Measurements from ENCODE around the gene JUNB.

Gene JUNB

GRCh38 chr19:12788682-12789097 lies 2.6 kb upstream of the JUNB start (continued):
- TF ChIP-seq, protein P1, sequence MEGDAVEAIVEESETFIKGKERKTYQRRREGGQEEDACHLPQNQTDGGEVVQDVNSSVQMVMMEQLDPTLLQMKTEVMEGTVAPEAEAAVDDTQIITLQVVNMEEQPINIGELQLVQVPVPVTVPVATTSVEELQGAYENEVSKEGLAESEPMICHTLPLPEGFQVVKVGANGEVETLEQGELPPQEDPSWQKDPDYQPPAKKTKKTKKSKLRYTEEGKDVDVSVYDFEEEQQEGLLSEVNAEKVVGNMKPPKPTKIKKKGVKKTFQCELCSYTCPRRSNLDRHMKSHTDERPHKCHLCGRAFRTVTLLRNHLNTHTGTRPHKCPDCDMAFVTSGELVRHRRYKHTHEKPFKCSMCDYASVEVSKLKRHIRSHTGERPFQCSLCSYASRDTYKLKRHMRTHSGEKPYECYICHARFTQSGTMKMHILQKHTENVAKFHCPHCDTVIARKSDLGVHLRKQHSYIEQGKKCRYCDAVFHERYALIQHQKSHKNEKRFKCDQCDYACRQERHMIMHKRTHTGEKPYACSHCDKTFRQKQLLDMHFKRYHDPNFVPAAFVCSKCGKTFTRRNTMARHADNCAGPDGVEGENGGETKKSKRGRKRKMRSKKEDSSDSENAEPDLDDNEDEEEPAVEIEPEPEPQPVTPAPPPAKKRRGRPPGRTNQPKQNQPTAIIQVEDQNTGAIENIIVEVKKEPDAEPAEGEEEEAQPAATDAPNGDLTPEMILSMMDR (tag by site-specific recombination; IDR thresholded peaks at IDR 0.05), result peak; percentile 60; the same call in 1 of the 2 replicates
- TF ChIP-seq ZNF16 (tag by site-specific recombination; IDR thresholded peaks at IDR 0.05; ENCODE audit: low read depth) (no peak), GLIS2 (tag by site-specific recombination; IDR thresholded peaks at IDR 0.05) (peak; percentile 75), ZNF600 (tag by site-specific recombination; IDR thresholded peaks at IDR 0.05) (peak; percentile 86), ZFP3 (tag by site-specific recombination; IDR thresholded peaks at IDR 0.05; ENCODE audit: low read depth) (no peak), INSM2 (tag by site-specific recombination; IDR thresholded peaks at IDR 0.05) (0 out of 2 replicates have a peak, but pooled peaks have one; percentile 23), ZNF404 (tag by site-specific recombination; IDR thresholded peaks at IDR 0.05) (no peak), ZNF214 (tag by site-specific recombination; IDR thresholded peaks at IDR 0.05; ENCODE audit: borderline replicate concordance) (no peak), ZNF391 (tag by site-specific recombination; IDR thresholded peaks at IDR 0.05; ENCODE audit: borderline replicate concordance, low read depth) (peak; percentile 49; the same call in 1 of the 2 replicates), ZNF707 (tag by site-specific recombination; IDR thresholded peaks at IDR 0.05) (no peak), SCRT2 (tag by site-specific recombination; IDR thresholded peaks at IDR 0.05) (no peak), ZFHX2 (tag by site-specific recombination; conservative IDR thresholded peaks at IDR 0.05) (peak; percentile 88), ZNF10 (tag by site-specific recombination; IDR thresholded peaks at IDR 0.05) (no peak), ZBTB17 (tag by site-specific recombination; IDR thresholded peaks at IDR 0.05) (peak; percentile 42), KLF1 (tag by site-specific recombination; IDR thresholded peaks at IDR 0.05) (peak; percentile 67), ZNF19 (tag by site-specific recombination; IDR thresholded peaks at IDR 0.05; ENCODE audit: low read depth) (no peak), ZNF292 (tag by site-specific recombination; IDR thresholded peaks at IDR 0.05; ENCODE audit: borderline replicate concordance, low read depth) (no peak), MYNN (tag by site-specific recombination; IDR thresholded peaks at IDR 0.05; ENCODE audit: borderline replicate concordance) (no peak), ZNF785 (tag by site-specific recombination; IDR thresholded peaks at IDR 0.05) (no peak), ZNF843 (tag by site-specific recombination; IDR thresholded peaks at IDR 0.05) (no peak)
- TF ChIP-seq, protein P2, sequence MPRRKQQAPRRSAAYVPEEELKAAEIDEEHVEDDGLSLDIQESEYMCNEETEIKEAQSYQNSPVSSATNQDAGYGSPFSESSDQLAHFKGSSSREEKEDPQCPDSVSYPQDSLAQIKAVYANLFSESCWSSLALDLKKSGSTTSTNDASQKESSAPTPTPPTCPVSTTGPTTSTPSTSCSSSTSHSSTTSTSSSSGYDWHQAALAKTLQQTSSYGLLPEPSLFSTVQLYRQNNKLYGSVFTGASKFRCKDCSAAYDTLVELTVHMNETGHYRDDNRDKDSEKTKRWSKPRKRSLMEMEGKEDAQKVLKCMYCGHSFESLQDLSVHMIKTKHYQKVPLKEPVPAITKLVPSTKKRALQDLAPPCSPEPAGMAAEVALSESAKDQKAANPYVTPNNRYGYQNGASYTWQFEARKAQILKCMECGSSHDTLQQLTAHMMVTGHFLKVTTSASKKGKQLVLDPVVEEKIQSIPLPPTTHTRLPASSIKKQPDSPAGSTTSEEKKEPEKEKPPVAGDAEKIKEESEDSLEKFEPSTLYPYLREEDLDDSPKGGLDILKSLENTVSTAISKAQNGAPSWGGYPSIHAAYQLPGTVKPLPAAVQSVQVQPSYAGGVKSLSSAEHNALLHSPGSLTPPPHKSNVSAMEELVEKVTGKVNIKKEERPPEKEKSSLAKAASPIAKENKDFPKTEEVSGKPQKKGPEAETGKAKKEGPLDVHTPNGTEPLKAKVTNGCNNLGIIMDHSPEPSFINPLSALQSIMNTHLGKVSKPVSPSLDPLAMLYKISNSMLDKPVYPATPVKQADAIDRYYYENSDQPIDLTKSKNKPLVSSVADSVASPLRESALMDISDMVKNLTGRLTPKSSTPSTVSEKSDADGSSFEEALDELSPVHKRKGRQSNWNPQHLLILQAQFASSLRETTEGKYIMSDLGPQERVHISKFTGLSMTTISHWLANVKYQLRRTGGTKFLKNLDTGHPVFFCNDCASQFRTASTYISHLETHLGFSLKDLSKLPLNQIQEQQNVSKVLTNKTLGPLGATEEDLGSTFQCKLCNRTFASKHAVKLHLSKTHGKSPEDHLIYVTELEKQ (tag by site-specific recombination; IDR thresholded peaks at IDR 0.05; ENCODE audit: borderline replicate concordance), result peak; percentile 59; the same call in 1 of the 2 replicates
- TF ChIP-seq, protein P3, sequence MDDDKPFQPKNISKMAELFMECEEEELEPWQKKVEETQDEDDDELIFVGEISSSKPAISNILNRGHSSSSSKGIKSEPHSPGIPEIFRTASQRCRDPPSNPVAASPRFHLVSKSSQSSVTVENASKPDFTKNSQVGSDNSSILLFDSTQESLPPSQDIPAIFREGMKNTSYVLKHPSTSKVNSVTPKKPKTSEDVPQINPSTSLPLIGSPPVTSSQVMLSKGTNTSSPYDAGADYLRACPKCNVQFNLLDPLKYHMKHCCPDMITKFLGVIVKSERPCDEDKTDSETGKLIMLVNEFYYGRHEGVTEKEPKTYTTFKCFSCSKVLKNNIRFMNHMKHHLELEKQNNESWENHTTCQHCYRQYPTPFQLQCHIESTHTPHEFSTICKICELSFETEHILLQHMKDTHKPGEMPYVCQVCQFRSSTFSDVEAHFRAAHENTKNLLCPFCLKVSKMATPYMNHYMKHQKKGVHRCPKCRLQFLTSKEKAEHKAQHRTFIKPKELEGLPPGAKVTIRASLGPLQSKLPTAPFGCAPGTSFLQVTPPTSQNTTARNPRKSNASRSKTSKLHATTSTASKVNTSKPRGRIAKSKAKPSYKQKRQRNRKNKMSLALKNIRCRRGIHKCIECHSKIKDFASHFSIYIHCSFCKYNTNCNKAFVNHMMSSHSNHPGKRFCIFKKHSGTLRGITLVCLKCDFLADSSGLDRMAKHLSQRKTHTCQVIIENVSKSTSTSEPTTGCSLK (tag by site-specific recombination; IDR thresholded peaks at IDR 0.05), result no peak
- TF ChIP-seq, protein P4, sequence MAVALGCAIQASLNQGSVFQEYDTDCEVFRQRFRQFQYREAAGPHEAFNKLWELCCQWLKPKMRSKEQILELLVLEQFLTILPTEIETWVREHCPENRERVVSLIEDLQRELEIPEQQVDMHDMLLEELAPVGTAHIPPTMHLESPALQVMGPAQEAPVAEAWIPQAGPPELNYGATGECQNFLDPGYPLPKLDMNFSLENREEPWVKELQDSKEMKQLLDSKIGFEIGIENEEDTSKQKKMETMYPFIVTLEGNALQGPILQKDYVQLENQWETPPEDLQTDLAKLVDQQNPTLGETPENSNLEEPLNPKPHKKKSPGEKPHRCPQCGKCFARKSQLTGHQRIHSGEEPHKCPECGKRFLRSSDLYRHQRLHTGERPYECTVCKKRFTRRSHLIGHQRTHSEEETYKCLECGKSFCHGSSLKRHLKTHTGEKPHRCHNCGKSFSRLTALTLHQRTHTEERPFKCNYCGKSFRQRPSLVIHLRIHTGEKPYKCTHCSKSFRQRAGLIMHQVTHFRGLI (tag by site-specific recombination; IDR thresholded peaks at IDR 0.05), result peak; percentile 67; the same call in 1 of the 2 replicates
- TF ChIP-seq, protein P5, sequence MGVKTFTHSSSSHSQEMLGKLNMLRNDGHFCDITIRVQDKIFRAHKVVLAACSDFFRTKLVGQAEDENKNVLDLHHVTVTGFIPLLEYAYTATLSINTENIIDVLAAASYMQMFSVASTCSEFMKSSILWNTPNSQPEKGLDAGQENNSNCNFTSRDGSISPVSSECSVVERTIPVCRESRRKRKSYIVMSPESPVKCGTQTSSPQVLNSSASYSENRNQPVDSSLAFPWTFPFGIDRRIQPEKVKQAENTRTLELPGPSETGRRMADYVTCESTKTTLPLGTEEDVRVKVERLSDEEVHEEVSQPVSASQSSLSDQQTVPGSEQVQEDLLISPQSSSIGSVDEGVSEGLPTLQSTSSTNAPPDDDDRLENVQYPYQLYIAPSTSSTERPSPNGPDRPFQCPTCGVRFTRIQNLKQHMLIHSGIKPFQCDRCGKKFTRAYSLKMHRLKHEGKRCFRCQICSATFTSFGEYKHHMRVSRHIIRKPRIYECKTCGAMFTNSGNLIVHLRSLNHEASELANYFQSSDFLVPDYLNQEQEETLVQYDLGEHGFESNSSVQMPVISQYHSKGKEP (tag by site-specific recombination; IDR thresholded peaks at IDR 0.05), result no peak
- TF ChIP-seq, protein P6, sequence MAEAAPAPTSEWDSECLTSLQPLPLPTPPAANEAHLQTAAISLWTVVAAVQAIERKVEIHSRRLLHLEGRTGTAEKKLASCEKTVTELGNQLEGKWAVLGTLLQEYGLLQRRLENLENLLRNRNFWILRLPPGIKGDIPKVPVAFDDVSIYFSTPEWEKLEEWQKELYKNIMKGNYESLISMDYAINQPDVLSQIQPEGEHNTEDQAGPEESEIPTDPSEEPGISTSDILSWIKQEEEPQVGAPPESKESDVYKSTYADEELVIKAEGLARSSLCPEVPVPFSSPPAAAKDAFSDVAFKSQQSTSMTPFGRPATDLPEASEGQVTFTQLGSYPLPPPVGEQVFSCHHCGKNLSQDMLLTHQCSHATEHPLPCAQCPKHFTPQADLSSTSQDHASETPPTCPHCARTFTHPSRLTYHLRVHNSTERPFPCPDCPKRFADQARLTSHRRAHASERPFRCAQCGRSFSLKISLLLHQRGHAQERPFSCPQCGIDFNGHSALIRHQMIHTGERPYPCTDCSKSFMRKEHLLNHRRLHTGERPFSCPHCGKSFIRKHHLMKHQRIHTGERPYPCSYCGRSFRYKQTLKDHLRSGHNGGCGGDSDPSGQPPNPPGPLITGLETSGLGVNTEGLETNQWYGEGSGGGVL (tag by site-specific recombination; IDR thresholded peaks at IDR 0.05), result peak; percentile 69

All from HEK293 (cell line).